ENCODE results near the gene NTM.

The NTM gene

GRCh38 chr11:132249256-132249655, 878.8 kb downstream of the NTM start:
- TF ChIP-seq POLR2AphosphoS5 (IDR thresholded peaks at IDR 0.05; ENCODE audit: borderline replicate concordance, low read depth, low read length) = no peak
- no peak for TF ChIP-seq FOXP2 (optimal IDR thresholded peaks at IDR 0.05; ENCODE audit: control extremely low read depth, extremely low read length, insufficient read depth)
- no peak for TF ChIP-seq EZH2 (IDR thresholded peaks at IDR 0.05)
- Histone ChIP-seq H3K9me3 (ENCODE audit: low read depth, low read length) (no peaks in the 10 kb centered on the region), H3K9ac (ENCODE audit: insufficient read length) (no peak overlapping the region), H3K36me3 (ENCODE audit: insufficient read depth, low read length) (no peaks in the 10 kb centered on the region), H3K4me3 (no peak overlapping the region), H3K27ac (no peak overlapping the region)
- no peak for DNase-seq (ENCODE audit: low read depth, low spot score)

GRCh38 chr11:132251061-132251460, 880.6 kb downstream of the NTM start:
- H3K36me3 ChIP-seq (ENCODE audit: insufficient read depth, low read length) = no peaks in the 10 kb centered on the region
- no peak for TF ChIP-seq EZH2 (IDR thresholded peaks at IDR 0.05)
- no peak for TF ChIP-seq FOXP2 (optimal IDR thresholded peaks at IDR 0.05; ENCODE audit: control extremely low read depth, extremely low read length, insufficient read depth)
- TF ChIP-seq POLR2AphosphoS5 (IDR thresholded peaks at IDR 0.05; ENCODE audit: borderline replicate concordance, low read depth, low read length) = no peak
- H3K9ac ChIP-seq (ENCODE audit: insufficient read length) = no peak overlapping the region
- H3K4me3 ChIP-seq = no peak overlapping the region
- H3K27ac ChIP-seq = no peak overlapping the region
- DNase-seq (ENCODE audit: low read depth, low spot score) = no peak
- no peaks in the 10 kb centered on the region for H3K9me3 ChIP-seq (ENCODE audit: low read depth, low read length)

- no peaks in the 10 kb centered on the region for H3K9me3 ChIP-seq (ENCODE audit: low read depth, low read length)
- H3K9ac ChIP-seq (ENCODE audit: insufficient read length) = no peak overlapping the region
- TF ChIP-seq POLR2AphosphoS5 (IDR thresholded peaks at IDR 0.05; ENCODE audit: borderline replicate concordance, low read depth, low read length) (no peak), EZH2 (IDR thresholded peaks at IDR 0.05) (no peak), FOXP2 (optimal IDR thresholded peaks at IDR 0.05; ENCODE audit: control extremely low read depth, extremely low read length, insufficient read depth) (no peak)
- no peak for DNase-seq (ENCODE audit: low read depth, low spot score)
- no peak overlapping the region for H3K4me3 ChIP-seq
- H3K36me3 ChIP-seq (ENCODE audit: insufficient read depth, low read length) = no peaks in the 10 kb centered on the region
- no peak overlapping the region for H3K27ac ChIP-seq
These were observed 883.3 kb downstream of the NTM start for GRCh38 chr11:132253469-132254264.

- no peak overlapping the region for H3K9ac ChIP-seq (ENCODE audit: insufficient read length)
- DNase-seq (ENCODE audit: low read depth, low spot score) = no peak
- no peaks in the 10 kb centered on the region for H3K36me3 ChIP-seq (ENCODE audit: insufficient read depth, low read length)
- H3K27ac ChIP-seq = no peak overlapping the region
- no peak overlapping the region for H3K4me3 ChIP-seq
- TF ChIP-seq FOXP2 (optimal IDR thresholded peaks at IDR 0.05; ENCODE audit: control extremely low read depth, extremely low read length, insufficient read depth) (no peak), POLR2AphosphoS5 (IDR thresholded peaks at IDR 0.05; ENCODE audit: borderline replicate concordance, low read depth, low read length) (no peak), EZH2 (IDR thresholded peaks at IDR 0.05) (no peak)
- H3K9me3 ChIP-seq (ENCODE audit: low read depth, low read length) = no peaks in the 10 kb centered on the region
These were observed 884.5 kb downstream of the NTM start for GRCh38 chr11:132254906-132255305.

DNA sequence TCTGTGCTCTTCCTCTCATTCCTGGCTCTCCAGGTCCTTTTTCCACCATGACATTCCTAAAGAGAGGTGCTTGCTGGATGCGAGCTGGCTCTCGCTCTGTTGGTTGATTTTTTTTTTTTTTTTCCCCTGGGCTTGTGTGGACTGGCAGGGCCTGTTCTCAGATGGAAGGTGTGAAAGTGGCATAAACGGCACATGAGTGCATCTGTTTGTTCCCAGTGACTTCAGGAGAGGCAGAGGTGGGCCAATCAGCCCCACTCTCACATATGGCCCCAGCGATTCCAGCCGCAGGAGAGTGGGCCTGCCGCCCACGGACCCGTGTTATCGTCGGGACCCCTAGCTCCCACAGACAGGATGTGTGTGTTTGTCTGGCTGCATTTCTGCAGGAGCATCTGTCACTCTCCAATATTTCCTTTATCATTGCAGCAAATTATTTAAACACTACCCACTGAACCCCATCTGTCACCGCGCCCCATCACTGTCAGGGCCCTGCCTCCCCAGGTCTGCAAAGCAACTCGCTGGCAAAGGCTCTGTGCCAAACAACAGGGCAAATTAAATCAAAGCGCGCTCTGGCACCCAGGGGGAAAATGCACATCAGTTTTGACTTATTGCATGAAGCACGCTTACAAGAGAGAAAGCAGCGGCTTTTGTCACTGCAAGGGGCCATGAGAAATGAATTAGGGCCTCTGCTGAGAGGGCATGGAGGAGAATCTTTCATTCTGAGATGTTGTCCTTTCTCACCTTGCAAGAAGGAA, 886.3 kb downstream of the NTM start:
- no peak overlapping the region for H3K27ac ChIP-seq
- H3K9me3 ChIP-seq (ENCODE audit: low read depth, low read length) = no peaks in the 10 kb centered on the region
- no peaks in the 10 kb centered on the region for H3K36me3 ChIP-seq (ENCODE audit: insufficient read depth, low read length)
- TF ChIP-seq FOXP2 (optimal IDR thresholded peaks at IDR 0.05; ENCODE audit: control extremely low read depth, extremely low read length, insufficient read depth) (no peak), POLR2AphosphoS5 (IDR thresholded peaks at IDR 0.05; ENCODE audit: borderline replicate concordance, low read depth, low read length) (no peak), EZH2 (IDR thresholded peaks at IDR 0.05) (no peak)
- H3K4me3 ChIP-seq = no peak overlapping the region
- DNase-seq (ENCODE audit: low read depth, low spot score) = no peak
- no peak overlapping the region for H3K9ac ChIP-seq (ENCODE audit: insufficient read length)

- Histone ChIP-seq H3K4me3 (no peak overlapping the region), H3K9me3 (ENCODE audit: low read depth, low read length) (no peaks in the 10 kb centered on the region), H3K9ac (ENCODE audit: insufficient read length) (no peak overlapping the region), H3K27ac (no peak overlapping the region), H3K36me3 (ENCODE audit: insufficient read depth, low read length) (no peaks in the 10 kb centered on the region)
- no peak for TF ChIP-seq EZH2 (IDR thresholded peaks at IDR 0.05)
- TF ChIP-seq FOXP2 (optimal IDR thresholded peaks at IDR 0.05; ENCODE audit: control extremely low read depth, extremely low read length, insufficient read depth) = no peak
- no peak for TF ChIP-seq POLR2AphosphoS5 (IDR thresholded peaks at IDR 0.05; ENCODE audit: borderline replicate concordance, low read depth, low read length)
- no peak for DNase-seq (ENCODE audit: low read depth, low spot score)
These were observed 887.5 kb downstream of the NTM start for GRCh38 chr11:132257871-132258270.

DNA sequence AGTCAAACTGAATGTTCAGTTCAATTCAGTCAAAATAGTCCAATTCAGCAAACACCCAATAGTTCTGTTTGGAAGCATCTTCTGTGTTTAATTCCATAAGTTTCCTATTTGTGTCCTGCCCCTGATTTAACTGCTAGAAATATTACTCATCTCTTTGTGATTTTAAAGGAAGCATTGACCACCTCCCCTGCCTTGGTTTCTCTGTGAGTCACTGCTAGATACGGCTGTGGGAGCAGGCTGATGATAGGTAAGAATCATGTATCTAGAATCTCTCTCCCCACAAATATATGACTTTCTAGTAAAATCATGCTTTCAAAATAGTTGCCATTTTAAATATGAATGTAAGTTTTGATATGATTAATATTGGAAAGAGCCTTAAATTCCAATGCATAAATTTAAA, 888.5 kb downstream of the NTM start:
- no peak for TF ChIP-seq FOXP2 (optimal IDR thresholded peaks at IDR 0.05; ENCODE audit: control extremely low read depth, extremely low read length, insufficient read depth)
- TF ChIP-seq POLR2AphosphoS5 (IDR thresholded peaks at IDR 0.05; ENCODE audit: borderline replicate concordance, low read depth, low read length) = no peak
- TF ChIP-seq EZH2 (IDR thresholded peaks at IDR 0.05) = no peak
- H3K9me3 ChIP-seq (ENCODE audit: low read depth, low read length) = no peaks in the 10 kb centered on the region
- H3K4me3 ChIP-seq = no peak overlapping the region
- no peak for DNase-seq (ENCODE audit: low read depth, low spot score)
- H3K27ac ChIP-seq = no peak overlapping the region
- no peaks in the 10 kb centered on the region for H3K36me3 ChIP-seq (ENCODE audit: insufficient read depth, low read length)
- no peak overlapping the region for H3K9ac ChIP-seq (ENCODE audit: insufficient read length)

DNA sequence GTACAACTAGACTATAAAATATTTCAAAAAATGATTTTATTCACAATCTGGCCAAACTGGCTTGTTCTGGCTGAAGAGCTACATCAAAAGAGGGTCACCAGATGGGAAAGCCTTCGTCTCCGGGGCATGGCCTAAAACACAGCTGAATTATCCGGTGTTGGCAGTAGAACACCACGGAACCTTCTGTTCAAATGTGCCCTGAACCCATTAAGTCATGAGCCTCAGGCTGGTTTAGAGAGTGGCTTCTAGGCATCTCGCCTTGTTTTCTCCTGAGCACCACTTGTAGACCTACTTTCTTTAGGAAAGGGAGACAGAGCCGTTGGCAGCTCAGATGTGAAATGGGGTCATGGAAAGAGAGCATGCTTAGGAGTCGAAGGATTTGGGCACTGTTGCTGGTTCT, 890.2 kb downstream of the NTM start:
- no peak overlapping the region for H3K4me3 ChIP-seq
- no peaks in the 10 kb centered on the region for H3K36me3 ChIP-seq (ENCODE audit: insufficient read depth, low read length)
- no peak overlapping the region for H3K9ac ChIP-seq (ENCODE audit: insufficient read length)
- H3K27ac ChIP-seq = no peak overlapping the region
- TF ChIP-seq POLR2AphosphoS5 (IDR thresholded peaks at IDR 0.05; ENCODE audit: borderline replicate concordance, low read depth, low read length) (no peak), EZH2 (IDR thresholded peaks at IDR 0.05) (no peak), FOXP2 (optimal IDR thresholded peaks at IDR 0.05; ENCODE audit: control extremely low read depth, extremely low read length, insufficient read depth) (no peak)
- DNase-seq (ENCODE audit: low read depth, low spot score) = no peak
- H3K9me3 ChIP-seq (ENCODE audit: low read depth, low read length) = no peaks in the 10 kb centered on the region
